Fibroblast of mammary gland (primary cell): ENCODE results near the gene VCY1B.
"Not testable (repeated sequence)": the region's sequence is repeated elsewhere in the genome, so short reads cannot be mapped to it uniquely, and the experiment has no call there.

Experiments used
- DNase-seq: peaks from one replicate; pipeline ENCODE4 v3.0.0-alpha.2; 2010; ENCODE audit warnings: low read depth
- H3K4me3 ChIP-seq: 2 replicates; pipeline ENCODE4 v1.5.1; 2011; ENCODE audit warnings: low read depth, mild to moderate bottlenecking, low read length, moderate library complexity; ENCODE audit not compliant: control insufficient read depth
- CTCF ChIP-seq: conservative IDR thresholded peaks from 2 replicates; pipeline ENCODE4 v1.5.1; 2011; ENCODE audit warnings: low read depth, low read length, inconsistent platforms; ENCODE audit not compliant: control insufficient read depth, insufficient read depth

Gene VCY1B

GRCh38 chrY:14055927-14056326 is at the start of gene VCY1B:
TSS of gene VCY1B (plus strand) at chrY:14056227. CDS start at chrY:14056290, 63 bp downstream.
- DNase-seq = not testable (repeated sequence)

GRCh38 chrY:14011916-14012315 is 44.1 kb upstream of the VCY1B start:
- not testable (repeated sequence) for H3K4me3 ChIP-seq, DNase-seq

More at GRCh38 chrY:14055927-14056326, at the start of gene VCY1B:
- H3K4me3 ChIP-seq = not testable (repeated sequence)

- H3K4me3 ChIP-seq, DNase-seq: not testable (repeated sequence)
These were observed 25.6 kb upstream of the VCY1B start for GRCh38 chrY:14030395-14030794.

- H3K4me3 ChIP-seq = no peak overlapping the region
- DNase-seq = no peak
- TF ChIP-seq CTCF = no peak
These were observed 29.9 kb downstream of the VCY1B start for GRCh38 chrY:14085877-14086276.
